GM18519 (cell line): ENCODE results near the gene P4HA3.

Experiments used
- ATAC-seq: cut with Tn5 transposase; IDR thresholded peaks from one replicate; pipeline ENCODE4 v1.9.1; 2021; ENCODE audit warnings: mild to moderate bottlenecking, moderate library complexity; ENCODE audit not compliant: unreplicated experiment, low FRiP score

P4HA3 gene

DNA sequence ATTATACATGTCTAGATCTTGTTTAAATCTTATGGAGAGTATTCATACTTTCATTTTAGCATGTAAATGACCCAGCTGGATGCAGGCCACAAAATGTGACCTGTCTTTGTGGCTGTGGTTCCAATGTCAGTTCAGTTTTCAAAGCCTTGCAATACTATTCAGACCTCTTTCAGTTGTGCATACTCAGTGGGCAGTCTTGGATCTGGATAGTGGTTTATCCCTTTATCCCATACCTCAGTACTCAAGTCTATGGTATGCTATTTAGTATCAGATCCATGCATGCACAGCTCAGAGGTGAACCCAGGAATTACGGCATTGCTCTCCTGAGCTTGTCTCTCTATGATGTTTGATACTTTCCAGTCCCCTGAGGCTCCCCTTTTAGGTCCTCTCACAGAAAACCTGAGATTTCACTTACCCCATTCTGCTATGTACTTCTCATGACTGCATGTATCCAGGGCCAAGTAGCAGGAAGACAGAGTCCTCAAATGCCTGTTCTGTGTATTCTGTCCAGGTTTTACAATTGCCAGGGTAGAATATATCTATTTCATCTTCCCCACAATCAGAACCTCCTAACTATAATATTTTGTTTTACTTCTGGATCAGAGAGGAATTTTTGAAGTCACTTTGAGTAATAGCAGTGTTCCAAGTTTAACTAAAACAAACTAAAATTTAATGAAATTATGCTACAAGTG, 6.9 kb upstream of the P4HA3 start:
- no peak for ATAC-seq

DNA sequence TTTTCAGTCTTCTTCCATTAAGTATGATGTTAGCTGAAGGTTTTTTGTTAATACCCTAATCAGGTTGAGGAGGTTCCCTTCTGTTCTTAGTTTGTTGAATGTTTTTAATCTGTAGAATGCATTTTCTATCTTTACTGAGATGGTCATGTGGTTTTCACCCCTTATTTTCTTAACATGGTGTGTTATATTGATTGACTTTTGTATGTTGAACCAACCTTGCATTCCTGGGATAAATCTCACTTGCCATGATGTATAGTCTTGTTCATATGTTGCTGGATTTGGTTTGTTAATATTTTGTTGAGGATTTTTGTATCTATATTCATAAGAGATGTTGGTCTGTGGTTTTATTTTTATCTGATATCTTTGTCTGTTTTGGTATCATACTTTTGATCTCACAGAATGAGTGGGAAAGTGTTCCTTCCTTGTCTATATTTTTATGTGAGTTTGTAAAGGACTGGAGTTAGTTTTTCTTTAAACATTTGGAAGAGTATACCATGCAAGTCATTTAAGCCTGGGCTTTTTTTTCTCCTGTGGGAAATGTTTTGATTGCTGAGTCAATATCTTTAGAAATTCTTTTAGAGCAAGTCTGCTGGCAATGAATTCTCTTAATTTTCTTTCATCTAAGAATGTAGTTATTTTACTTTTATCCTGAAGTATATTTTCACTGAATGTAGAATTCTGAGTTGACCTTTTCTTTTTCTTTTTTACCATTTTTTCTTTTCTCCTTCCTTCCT, 5.5 kb upstream of the P4HA3 start:
- no peak for ATAC-seq

GRCh38 chr11:74312326-74312725, 886 bp upstream of the P4HA3 start:
- ATAC-seq, result no peak

DNA sequence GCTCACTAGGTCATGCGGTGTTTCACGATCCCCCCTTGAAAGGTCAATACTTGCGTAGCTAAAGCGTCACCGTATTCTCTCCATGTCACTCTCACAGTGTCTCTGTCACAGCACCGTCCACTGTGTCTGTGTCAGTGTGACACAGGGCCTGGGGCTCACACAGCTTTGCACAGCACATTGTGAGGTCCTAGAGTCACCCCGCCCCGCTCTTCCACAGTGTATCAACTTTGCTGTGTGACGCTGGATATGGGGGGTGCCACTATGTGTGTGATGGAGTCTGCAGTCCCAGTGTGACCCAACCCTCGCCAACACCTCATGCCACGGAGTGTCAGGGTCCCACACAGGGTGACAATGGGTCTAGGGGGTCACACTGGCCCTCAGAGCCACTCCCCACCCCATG, 583 bp downstream of the P4HA3 start:
- no peak for ATAC-seq

- no peak for ATAC-seq
Observed at GRCh38 chr11:74307434-74307833, 4.0 kb downstream of the P4HA3 start.

GRCh38 chr11:74306435-74307175, 4.8 kb downstream of the P4HA3 start:
- no peak for ATAC-seq

DNA sequence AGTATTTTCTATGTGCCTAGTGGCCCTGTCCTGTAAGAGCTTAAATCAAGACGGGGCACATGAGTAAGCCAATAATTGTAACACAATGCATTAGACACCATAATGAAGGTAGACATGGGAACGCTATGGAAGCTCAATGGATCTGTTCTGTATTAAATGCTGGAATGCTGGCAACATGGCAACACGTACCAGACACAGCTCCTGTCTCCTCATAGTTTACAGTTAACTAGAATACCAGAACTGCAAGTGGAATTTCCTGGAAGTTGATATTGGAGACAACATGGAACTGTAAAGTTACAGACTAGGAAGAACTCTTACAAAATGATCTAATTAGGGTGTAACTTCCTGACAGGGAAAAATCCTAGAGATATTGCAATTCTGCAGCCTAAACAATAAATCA, 12.4 kb downstream of the P4HA3 start:
- ATAC-seq, result no peak

DNA sequence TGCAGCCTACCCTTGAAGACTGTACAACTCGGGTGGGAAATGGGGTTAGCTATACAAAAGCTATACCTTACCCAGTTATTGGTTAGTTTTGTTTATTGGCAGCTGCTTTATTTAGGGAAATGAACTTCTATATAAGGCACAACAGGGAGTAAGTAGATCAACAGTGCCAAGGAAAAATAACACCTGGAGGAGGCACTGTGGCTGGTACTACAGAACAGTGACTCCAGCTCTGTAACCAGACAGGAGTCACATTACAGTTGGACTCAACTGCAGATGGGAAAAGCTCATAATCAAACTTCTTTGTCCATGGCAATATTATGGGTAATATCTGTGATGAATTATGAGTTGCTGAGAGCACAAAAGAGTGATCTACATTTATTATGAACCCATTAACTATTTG, 14.0 kb downstream of the P4HA3 start:
- ATAC-seq, result no peak

DNA sequence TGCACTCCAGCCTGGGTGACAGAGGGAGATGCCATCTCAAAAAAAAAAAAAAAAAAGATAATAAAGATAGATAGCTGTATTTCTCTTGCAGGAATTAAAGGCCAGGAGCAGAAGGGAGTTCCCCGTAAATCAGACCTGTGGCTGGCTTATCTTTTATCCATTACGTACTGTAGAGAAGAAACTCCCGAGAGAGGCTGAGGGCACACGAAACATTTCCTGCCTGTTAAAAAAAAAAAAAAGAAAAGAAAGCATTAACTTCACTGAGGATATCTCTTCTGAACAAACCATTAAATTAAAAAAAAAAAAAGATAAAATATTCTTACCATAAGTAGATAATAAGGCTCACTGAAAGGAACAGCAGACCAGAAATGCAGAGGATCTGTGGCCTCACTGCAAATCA, 22.5 kb downstream of the P4HA3 start:
- no peak for ATAC-seq

- ATAC-seq, result no peak
Observed at GRCh38 chr11:74288161-74288560, 23.3 kb downstream of the P4HA3 start.

GRCh38 chr11:74284466-74284865, 27.0 kb downstream of the P4HA3 start:
- no peak for ATAC-seq

- no peak for ATAC-seq
Observed at GRCh38 chr11:74283580-74284180, 27.8 kb downstream of the P4HA3 start.

GRCh38 chr11:74282914-74283371, 28.5 kb downstream of the P4HA3 start:
- ATAC-seq, result no peak

DNA sequence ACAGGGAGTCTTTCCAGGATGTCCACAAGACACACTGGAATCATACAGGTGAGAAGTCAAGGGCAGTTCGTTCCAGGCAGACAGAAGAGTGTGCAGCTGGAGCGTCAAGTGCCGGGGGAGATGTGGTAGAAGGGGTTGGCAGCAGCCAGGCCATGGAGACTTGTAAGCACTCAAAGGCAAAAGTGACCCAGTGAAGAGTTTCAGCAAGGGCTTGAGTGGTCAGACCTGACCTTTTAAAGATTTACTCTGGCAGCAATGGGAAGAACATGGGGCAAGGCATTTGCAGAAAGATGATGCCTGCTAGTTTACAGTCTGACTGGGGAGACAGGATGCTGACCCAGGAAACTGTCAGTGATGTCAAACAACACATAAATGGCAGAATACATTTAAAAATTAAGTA, 29.0 kb downstream of the P4HA3 start:
- ATAC-seq, result no peak

- no peak for ATAC-seq
Observed at GRCh38 chr11:74280494-74280893, 30.9 kb downstream of the P4HA3 start.

GRCh38 chr11:74279256-74279655, 32.2 kb downstream of the P4HA3 start:
- ATAC-seq, result no peak

DNA sequence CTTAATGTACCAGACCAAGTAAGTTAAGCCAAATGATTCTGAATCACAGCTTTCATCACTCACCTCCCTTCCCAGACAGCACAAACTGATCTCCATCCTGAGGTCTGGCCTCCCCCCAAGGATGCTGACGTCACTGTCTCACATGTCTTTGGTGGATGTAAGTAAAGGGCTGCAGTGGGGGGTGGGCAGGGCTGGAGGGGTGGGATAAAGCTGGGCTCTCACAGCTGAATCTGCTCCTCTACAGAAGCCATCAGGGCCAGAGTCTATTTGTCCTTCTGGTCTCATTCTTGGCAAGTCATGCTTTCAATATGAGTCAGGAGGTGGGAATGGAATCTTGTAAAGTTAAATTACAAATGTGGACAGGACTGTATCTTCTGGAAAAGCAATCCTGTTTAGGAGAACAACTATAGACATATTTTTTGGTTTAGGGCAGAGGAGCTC, 32.7 kb downstream of the P4HA3 start:
- ATAC-seq, result no peak

DNA sequence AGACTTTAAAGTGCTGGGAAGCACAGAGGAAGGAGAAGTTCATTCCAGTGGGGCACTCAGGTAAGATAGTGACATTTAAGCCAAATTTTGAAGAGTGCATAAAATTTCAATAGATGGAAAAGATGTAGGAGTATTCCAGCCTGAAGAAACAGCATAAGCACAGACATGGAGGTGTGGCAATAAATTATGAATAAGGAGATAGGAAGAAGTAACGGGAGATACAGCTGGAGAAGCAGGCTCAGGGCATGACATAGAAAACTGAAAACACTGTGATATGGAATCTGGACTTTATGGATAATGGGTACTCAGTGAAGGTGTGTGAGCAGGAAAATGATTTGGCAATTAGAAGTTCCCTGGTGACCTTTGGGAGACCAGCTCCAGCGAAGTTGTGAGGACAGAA, 33.3 kb downstream of the P4HA3 start:
- no peak for ATAC-seq

DNA sequence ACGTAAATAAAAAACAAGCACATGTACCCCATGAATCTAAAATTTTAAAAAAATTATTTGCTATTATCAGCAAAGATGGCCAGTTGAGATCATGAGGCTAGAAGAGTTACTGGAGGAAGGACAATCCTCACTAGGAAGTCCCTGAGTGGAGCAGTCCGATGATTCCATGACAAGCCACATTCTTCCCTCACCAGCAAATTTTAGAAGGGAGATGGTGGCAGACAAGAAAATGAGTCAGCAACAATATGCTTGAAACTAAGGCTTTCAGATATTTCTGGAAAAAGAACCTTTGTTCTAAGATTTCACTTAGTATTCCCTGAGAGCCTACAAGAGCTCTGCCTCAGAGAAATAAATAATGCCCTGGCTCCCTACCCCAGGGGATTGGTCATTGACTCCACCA, 34.9 kb downstream of the P4HA3 start:
- no peak for ATAC-seq

GRCh38 chr11:74272276-74272675, 39.2 kb downstream of the P4HA3 start:
- no peak for ATAC-seq
